WTC11 (cell line): ENCODE data around the gene DAP3.

Source experiments
- ATF1 ChIP-seq: sonication (generic); formaldehyde crosslinking; IDR thresholded peaks from 2 replicates; pipeline ENCODE4 v1.8.1; 2023; ENCODE audit warnings: mild to moderate bottlenecking, moderate library complexity, missing genetic modification reagents
- CREB1 ChIP-seq: sonication (generic); formaldehyde crosslinking; IDR thresholded peaks from 2 replicates; pipeline ENCODE4 v1.8.0; 2023; ENCODE audit warnings: mild to moderate bottlenecking, missing genetic modification reagents
- CTCF ChIP-seq: fragments of 200-600 bp; IDR thresholded peaks from 2 replicates; pipeline ENCODE4 v1.8.0; 2022; ENCODE audit warnings: antibody characterized with exemption
- FOXJ3 ChIP-seq: sonication (generic); formaldehyde crosslinking; IDR thresholded peaks from 2 replicates; pipeline ENCODE4 v1.9.0; 2021; ENCODE audit warnings: missing genetic modification reagents, mild to moderate bottlenecking, borderline replicate concordance
- FOXK1 ChIP-seq: sonication (generic); formaldehyde crosslinking; IDR thresholded peaks from 2 replicates; pipeline ENCODE4 v1.8.0; 2022; ENCODE audit warnings: mild to moderate bottlenecking, moderate library complexity, missing genetic modification reagents
- FOXP4 ChIP-seq: sonication (generic); formaldehyde crosslinking; IDR thresholded peaks from 2 replicates; pipeline ENCODE4 v1.8.0; 2022; ENCODE audit warnings: mild to moderate bottlenecking, missing genetic modification reagents
- IRF2 ChIP-seq: sonication (generic); formaldehyde crosslinking; IDR thresholded peaks from 2 replicates; pipeline ENCODE4 v1.8.0; 2022; ENCODE audit warnings: low read depth, missing genetic modification reagents, borderline replicate concordance
- JUN ChIP-seq: sonication (generic); formaldehyde crosslinking; IDR thresholded peaks from 2 replicates; pipeline ENCODE4 v1.8.0; 2023; ENCODE audit warnings: mild to moderate bottlenecking, missing genetic modification reagents
- ZNF317 ChIP-seq: sonication (generic); formaldehyde crosslinking; IDR thresholded peaks from 2 replicates; pipeline ENCODE4 v1.8.1; 2023; ENCODE audit warnings: low read depth, mild to moderate bottlenecking, moderate library complexity, missing genetic modification reagents, borderline replicate concordance
- ZNF512 ChIP-seq: sonication (generic); formaldehyde crosslinking; IDR thresholded peaks from 2 replicates; pipeline ENCODE4 v1.8.1; 2022; ENCODE audit warnings: missing genetic modification reagents, borderline replicate concordance

GRCh38 chr1:155703216-155703615, 14.3 kb downstream of the DAP3 start:
- TF ChIP-seq CTCF (no peak), IRF2 (CRISPR knock-in tag) (no peak), ZNF512 (CRISPR knock-in tag) (no peak), ATF1 (CRISPR knock-in tag) (no peak), JUN (no peak), ZNF317 (CRISPR knock-in tag) (no peak), FOXK1 (no peak), FOXP4 (CRISPR knock-in tag) (no peak), CREB1 (CRISPR knock-in tag) (no peak), FOXJ3 (CRISPR knock-in tag) (no peak)
